K562 (cell line): ENCODE measurements around the gene COMTD1. TPM values are rescaled to one million over a fixed set of nuclear protein-coding genes. Genes with fewer than 3 reads are reported as not detected.

Experiments used
- CREM ChIP-seq: IDR thresholded peaks from 2 replicates; pipeline ENCODE4 v1.6.1; 2014; ENCODE audit warnings: antibody characterized with exemption, low read depth
- KDM1A ChIP-seq, 2 experiments: fragments of 450-650 bp; IDR thresholded peaks; 2 replicates each; pipeline ENCODE4 v1.6.1; 2016; ENCODE audit warnings: mild to moderate bottlenecking in 2 of 2
- LEF1 ChIP-seq: fragments of 450-650 bp; IDR thresholded peaks from 2 replicates; pipeline ENCODE4 v1.6.1; 2016; ENCODE audit warnings: mild to moderate bottlenecking
- MTA1 ChIP-seq: fragments of 450-650 bp; IDR thresholded peaks from 2 replicates; pipeline ENCODE4 v1.6.1; 2017; ENCODE audit warnings: borderline replicate concordance
- MYNN ChIP-seq, 2 experiments: sonication (generic); formaldehyde crosslinking in 1 of 2; IDR thresholded peaks; 2 replicates each; pipeline versions ENCODE4 v1.5.0 to v1.6.1; 2016 to 2020; ENCODE audit warnings: antibody characterized with exemption in 1 of 2, missing genetic modification reagents in 1 of 2
- NR1H2 ChIP-seq: sonication (generic); formaldehyde crosslinking; IDR thresholded peaks from 2 replicates; pipeline ENCODE4 v1.4.0; 2020; ENCODE audit warnings: mild to moderate bottlenecking, missing genetic modification reagents
- NR2F6 ChIP-seq: fragments of 450-650 bp; formaldehyde crosslinking; IDR thresholded peaks from 2 replicates; pipeline ENCODE4 v1.4.0; 2020; ENCODE audit warnings: mild to moderate bottlenecking
- TCFL5 ChIP-seq: fragments of 250-450 bp; sonication (Bioruptor Pico); conservative IDR thresholded peaks from 2 replicates; pipeline ENCODE4 v1.6.1; 2021; ENCODE audit warnings: mild to moderate bottlenecking, moderate library complexity, matching md5 sums
- ZFP36 ChIP-seq: fragments of 150-350 bp; IDR thresholded peaks from 2 replicates; pipeline ENCODE4 v1.6.1; 2018; ENCODE audit warnings: low read length, low read depth; ENCODE audit not compliant: partially characterized antibody
- ZNF583 ChIP-seq: fragments of 250-450 bp; sonication (Bioruptor Pico); IDR thresholded peaks from 2 replicates; pipeline ENCODE4 v1.4.0; 2020
- polyA plus RNA-seq, 8 experiments: library from polyadenylated mRNA; depleted of rRNA in 4 of 8; stranded (reverse) in 5 of 8; unstranded in 3 of 8; fragments of >200 nt; fragmentation: Nextera tagmentation in 2 of 8; fragmentation: Illumina TruSeq in 1 of 8; extraction: Ambion mirVana in 2 of 8; extraction: Trizol in 1 of 8; gene quantifications; 2 replicates each; pipeline versions ENCODE4 v1.2.1 to v1.2.3, GENCODE V29; 2011 to 2014; ENCODE audit warnings: inconsistent platforms in 1 of 8, missing spikeins in 1 of 8
- total RNA-seq, 7 experiments: library from RNA; depleted of rRNA in 6 of 7; stranded (reverse); fragments of >200 nt in 6 of 7; fragmentation: Illumina TruSeq in 2 of 7; extraction: Trizol in 2 of 7; gene quantifications; 2 replicates each; pipeline versions ENCODE4 v1.2.1 to v1.2.3, GENCODE V29; 2011 to 2021; ENCODE audit warnings: low replicate concordance in 1 of 7
- TF ChIP-seq, protein P1 (sequence below): fragments of 250-450 bp; sonication (Bioruptor Pico); IDR thresholded peaks from 2 replicates; pipeline ENCODE4 v1.4.0; 2020; ENCODE audit warnings: borderline replicate concordance
- TF ChIP-seq, protein P2 (sequence below): sonication (generic); formaldehyde crosslinking; IDR thresholded peaks from 2 replicates; pipeline ENCODE4 v1.8.0; 2022; ENCODE audit warnings: mild to moderate bottlenecking, low read depth, missing genetic modification reagents
- TF ChIP-seq, protein P3 (sequence below): fragments of 150-350 bp; conservative IDR thresholded peaks from 2 replicates; pipeline ENCODE4 v1.6.1; 2014; ENCODE audit warnings: low read length
- TF ChIP-seq, protein P4 (sequence below): fragments of 450-650 bp; IDR thresholded peaks from 2 replicates; pipeline ENCODE4 v1.6.1; 2016; ENCODE audit warnings: antibody characterized with exemption
- TF ChIP-seq, protein P5 (sequence below): sonication (generic); formaldehyde crosslinking; IDR thresholded peaks from 2 replicates; pipeline ENCODE4 v1.8.1; 2023; ENCODE audit warnings: mild to moderate bottlenecking, missing genetic modification reagents
- TF ChIP-seq, protein P6 (sequence below): fragments of 250-450 bp; sonication (Bioruptor Pico); IDR thresholded peaks from 2 replicates; pipeline ENCODE4 v1.6.1; 2021; ENCODE audit warnings: mild to moderate bottlenecking

The COMTD1 gene
- total and polyA plus RNA-seq, 9 of the 15 experiments (the other 6 are each of a cell fraction or from before 2014, with no cell fraction given): 0.41 to 112 (median 13.7) TPM

DNA sequence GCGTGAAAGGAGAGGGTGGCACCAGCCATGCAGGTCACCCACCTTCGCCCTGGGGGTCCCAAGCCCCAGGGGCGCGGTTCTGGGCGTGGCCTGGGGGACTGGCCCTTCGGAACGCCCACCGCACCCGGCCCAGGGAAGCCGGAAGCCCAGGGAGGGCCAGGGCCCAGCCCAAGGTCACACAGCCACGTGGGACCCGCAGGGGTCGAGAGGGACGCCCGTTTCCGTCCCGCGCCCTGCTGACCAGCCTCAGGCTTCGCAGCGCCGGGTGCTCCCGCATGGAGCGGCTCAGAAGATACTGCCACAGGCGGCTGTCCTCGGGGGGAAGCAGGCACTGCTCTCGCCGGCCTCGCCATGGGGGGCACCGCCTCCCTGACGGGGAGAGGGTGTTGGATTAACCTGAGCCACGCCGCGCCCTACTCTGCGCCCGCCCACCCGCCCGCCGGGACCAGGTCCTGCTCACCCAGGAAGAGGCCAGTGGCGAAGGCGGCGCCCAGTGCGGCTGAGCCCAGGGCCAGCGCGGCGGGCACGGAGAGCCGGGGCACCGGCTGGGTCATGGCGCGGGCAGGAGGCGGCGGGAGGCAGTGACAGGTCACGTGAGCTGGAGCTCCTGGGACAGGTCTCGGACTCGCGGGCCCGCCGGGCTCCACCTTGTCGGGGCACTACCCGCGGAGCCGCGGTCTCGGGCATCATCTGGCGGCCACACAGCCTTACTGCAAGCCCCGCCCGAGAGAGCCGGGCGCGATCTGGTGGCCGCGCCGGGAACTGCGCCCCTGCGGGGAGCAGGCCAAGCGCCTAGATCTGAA is at the start of gene COMTD1 (continued):
- TF ChIP-seq MTA1: no peak
- TF ChIP-seq, protein P1, sequence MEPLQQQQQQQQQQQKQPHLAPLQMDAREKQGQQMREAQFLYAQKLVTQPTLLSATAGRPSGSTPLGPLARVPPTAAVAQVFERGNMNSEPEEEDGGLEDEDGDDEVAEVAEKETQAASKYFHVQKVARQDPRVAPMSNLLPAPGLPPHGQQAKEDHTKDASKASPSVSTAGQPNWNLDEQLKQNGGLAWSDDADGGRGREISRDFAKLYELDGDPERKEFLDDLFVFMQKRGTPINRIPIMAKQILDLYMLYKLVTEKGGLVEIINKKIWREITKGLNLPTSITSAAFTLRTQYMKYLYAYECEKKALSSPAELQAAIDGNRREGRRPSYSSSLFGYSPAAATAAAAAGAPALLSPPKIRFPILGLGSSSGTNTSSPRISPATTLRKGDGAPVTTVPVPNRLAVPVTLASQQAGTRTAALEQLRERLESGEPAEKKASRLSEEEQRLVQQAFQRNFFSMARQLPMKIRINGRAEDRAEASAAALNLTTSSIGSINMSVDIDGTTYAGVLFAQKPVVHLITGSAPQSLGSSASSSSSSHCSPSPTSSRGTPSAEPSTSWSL (CRISPR knock-in tag): peak; percentile 70; the same call in 1 of the 2 replicates
- TF ChIP-seq NR1H2 (CRISPR knock-in tag): no peak
- TF ChIP-seq ZNF583 (CRISPR knock-in tag): 0 out of 2 replicates have a peak, but pooled peaks have one; percentile 24
- TF ChIP-seq, protein P2, sequence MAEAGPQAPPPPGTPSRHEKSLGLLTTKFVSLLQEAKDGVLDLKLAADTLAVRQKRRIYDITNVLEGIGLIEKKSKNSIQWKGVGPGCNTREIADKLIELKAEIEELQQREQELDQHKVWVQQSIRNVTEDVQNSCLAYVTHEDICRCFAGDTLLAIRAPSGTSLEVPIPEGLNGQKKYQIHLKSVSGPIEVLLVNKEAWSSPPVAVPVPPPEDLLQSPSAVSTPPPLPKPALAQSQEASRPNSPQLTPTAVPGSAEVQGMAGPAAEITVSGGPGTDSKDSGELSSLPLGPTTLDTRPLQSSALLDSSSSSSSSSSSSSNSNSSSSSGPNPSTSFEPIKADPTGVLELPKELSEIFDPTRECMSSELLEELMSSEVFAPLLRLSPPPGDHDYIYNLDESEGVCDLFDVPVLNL: peak; percentile 65; the same call in 1 of the 2 replicates
- TF ChIP-seq MYNN (IDR thresholded peaks at IDR 0.05): peak; percentile 74
- no peak for TF ChIP-seq MYNN (CRISPR knock-in tag; IDR thresholded peaks at IDR 0.05)
- TF ChIP-seq, protein P3, sequence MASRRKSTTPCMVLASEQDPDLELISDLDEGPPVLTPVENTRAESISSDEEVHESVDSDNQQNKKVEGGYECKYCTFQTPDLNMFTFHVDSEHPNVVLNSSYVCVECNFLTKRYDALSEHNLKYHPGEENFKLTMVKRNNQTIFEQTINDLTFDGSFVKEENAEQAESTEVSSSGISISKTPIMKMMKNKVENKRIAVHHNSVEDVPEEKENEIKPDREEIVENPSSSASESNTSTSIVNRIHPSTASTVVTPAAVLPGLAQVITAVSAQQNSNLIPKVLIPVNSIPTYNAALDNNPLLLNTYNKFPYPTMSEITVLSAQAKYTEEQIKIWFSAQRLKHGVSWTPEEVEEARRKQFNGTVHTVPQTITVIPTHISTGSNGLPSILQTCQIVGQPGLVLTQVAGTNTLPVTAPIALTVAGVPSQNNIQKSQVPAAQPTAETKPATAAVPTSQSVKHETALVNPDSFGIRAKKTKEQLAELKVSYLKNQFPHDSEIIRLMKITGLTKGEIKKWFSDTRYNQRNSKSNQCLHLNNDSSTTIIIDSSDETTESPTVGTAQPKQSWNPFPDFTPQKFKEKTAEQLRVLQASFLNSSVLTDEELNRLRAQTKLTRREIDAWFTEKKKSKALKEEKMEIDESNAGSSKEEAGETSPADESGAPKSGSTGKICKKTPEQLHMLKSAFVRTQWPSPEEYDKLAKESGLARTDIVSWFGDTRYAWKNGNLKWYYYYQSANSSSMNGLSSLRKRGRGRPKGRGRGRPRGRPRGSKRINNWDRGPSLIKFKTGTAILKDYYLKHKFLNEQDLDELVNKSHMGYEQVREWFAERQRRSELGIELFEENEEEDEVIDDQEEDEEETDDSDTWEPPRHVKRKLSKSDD: peak; percentile 61; the same call in 1 of the 2 replicates
- TF ChIP-seq, protein P4, sequence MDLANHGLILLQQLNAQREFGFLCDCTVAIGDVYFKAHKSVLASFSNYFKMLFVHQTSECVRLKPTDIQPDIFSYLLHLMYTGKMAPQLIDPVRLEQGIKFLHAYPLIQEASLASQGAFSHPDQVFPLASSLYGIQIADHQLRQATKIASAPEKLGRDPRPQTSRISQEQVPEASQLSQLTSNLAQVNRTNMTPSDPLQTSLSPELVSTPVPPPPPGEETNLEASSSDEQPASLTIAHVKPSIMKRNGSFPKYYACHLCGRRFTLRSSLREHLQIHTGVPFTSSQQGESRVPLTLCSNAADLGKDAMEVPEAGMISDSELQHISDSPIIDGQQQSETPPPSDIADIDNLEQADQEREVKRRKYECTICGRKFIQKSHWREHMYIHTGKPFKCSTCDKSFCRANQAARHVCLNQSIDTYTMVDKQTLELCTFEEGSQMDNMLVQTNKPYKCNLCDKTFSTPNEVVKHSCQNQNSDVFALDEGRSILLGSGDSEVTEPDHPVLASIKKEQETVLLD: peak; percentile 50; the same call in 1 of the 2 replicates
- TF ChIP-seq, protein P5, sequence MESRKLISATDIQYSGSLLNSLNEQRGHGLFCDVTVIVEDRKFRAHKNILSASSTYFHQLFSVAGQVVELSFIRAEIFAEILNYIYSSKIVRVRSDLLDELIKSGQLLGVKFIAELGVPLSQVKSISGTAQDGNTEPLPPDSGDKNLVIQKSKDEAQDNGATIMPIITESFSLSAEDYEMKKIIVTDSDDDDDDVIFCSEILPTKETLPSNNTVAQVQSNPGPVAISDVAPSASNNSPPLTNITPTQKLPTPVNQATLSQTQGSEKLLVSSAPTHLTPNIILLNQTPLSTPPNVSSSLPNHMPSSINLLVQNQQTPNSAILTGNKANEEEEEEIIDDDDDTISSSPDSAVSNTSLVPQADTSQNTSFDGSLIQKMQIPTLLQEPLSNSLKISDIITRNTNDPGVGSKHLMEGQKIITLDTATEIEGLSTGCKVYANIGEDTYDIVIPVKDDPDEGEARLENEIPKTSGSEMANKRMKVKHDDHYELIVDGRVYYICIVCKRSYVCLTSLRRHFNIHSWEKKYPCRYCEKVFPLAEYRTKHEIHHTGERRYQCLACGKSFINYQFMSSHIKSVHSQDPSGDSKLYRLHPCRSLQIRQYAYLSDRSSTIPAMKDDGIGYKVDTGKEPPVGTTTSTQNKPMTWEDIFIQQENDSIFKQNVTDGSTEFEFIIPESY: peak; percentile 91
- no peak for TF ChIP-seq TCFL5 (CRISPR knock-in tag)
- no peak for TF ChIP-seq LEF1
- TF ChIP-seq KDM1A (IDR thresholded peaks at IDR 0.05): no peak; a peak in 1 of 4 replicates
- TF ChIP-seq, protein P6, sequence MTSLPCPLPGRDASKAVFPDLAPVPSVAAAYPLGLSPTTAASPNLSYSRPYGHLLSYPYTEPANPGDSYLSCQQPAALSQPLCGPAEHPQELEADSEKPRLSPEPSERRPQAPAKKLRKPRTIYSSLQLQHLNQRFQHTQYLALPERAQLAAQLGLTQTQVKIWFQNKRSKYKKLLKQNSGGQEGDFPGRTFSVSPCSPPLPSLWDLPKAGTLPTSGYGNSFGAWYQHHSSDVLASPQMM (CRISPR knock-in tag): no peak
- TF ChIP-seq CREM: peak; percentile 52
- peak; percentile 47 for TF ChIP-seq ZFP36
- peak; percentile 65; the same call in 1 of the 2 replicates for TF ChIP-seq NR2F6 (CRISPR knock-in tag)
